ENCODE results near the gene PAH.

PAH gene

GRCh38 chr12:102883204-102883799, 33.7 kb downstream of the PAH start:
- Histone ChIP-seq H3K27me3 (ENCODE audit: control insufficient read depth, insufficient read depth, low read length) (no peaks in the 10 kb centered on the region), H3K27ac (ENCODE audit: low read length) (no peak overlapping the region), H3K36me3 (ENCODE audit: control insufficient read depth, low read depth, low read length) (no peaks in the 10 kb centered on the region), H3K9me3 (ENCODE audit: control insufficient read depth, low read depth, low read length) (no peaks in the 10 kb centered on the region), H3K4me1 (ENCODE audit: control insufficient read depth, low read depth, low read length) (no peaks in the 10 kb centered on the region), H3K9ac (ENCODE audit: low read length) (no peak overlapping the region), H3K4me3 (ENCODE audit: low read length) (no peak overlapping the region)

DNA sequence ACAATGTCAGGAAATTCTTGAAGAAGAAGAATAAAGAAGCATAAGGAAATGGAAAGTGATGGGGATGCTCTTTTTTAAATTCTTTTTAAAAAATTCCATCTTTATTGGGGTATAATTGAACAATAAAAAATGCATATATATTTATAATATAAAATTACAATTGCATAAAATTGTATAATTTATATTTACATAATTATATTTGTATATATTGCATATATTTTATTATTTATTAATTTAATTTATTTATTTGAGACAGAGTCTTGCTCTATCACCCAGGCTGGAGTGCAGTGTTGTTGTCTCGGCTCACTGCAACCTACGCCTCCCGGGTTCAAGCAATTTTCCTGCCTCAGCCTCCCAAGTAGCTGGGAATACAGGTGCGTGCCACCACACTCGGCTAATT, 36.3 kb downstream of the PAH start:
- H3K4me1 ChIP-seq (ENCODE audit: control insufficient read depth, low read depth, low read length), result no peaks in the 10 kb centered on the region
- no peaks in the 10 kb centered on the region for H3K36me3 ChIP-seq (ENCODE audit: control insufficient read depth, low read depth, low read length)
- no peaks in the 10 kb centered on the region for H3K9me3 ChIP-seq (ENCODE audit: control insufficient read depth, low read depth, low read length)
- H3K27me3 ChIP-seq (ENCODE audit: control insufficient read depth, insufficient read depth, low read length), result no peaks in the 10 kb centered on the region
- no peak overlapping the region for H3K9ac ChIP-seq (ENCODE audit: low read length)
- no peak overlapping the region for H3K27ac ChIP-seq (ENCODE audit: low read length)
- no peak overlapping the region for H3K4me3 ChIP-seq (ENCODE audit: low read length)

- H3K9ac ChIP-seq (ENCODE audit: low read length), result no peak overlapping the region
- no peak overlapping the region for H3K27ac ChIP-seq (ENCODE audit: low read length)
- H3K36me3 ChIP-seq (ENCODE audit: control insufficient read depth, low read depth, low read length), result no peaks in the 10 kb centered on the region
- no peaks in the 10 kb centered on the region for H3K4me1 ChIP-seq (ENCODE audit: control insufficient read depth, low read depth, low read length)
- H3K27me3 ChIP-seq (ENCODE audit: control insufficient read depth, insufficient read depth, low read length), result no peaks in the 10 kb centered on the region
- H3K4me3 ChIP-seq (ENCODE audit: low read length), result no peak overlapping the region
- no peaks in the 10 kb centered on the region for H3K9me3 ChIP-seq (ENCODE audit: control insufficient read depth, low read depth, low read length)
Measured at GRCh38 chr12:102879144-102879763, 37.8 kb downstream of the PAH start.

DNA sequence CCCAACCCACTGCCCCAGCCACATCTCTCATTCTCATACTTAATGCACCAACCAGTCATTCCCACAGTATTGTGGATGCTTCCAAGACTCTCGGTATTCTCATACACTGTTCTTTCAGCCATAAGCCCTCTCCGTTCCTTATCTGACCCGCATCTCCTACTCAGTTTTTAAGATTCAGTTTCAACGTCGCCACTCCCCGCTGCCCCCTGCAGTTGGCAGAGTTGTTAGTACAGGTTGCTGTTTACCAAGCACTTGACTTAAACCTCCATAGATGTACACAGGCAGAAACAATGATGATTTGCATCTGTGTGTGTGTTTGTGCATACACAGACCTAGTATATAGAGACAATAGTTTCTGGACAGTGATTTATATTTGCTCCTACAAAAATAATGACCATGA, 40.2 kb downstream of the PAH start:
- H3K4me1 ChIP-seq (ENCODE audit: control insufficient read depth, low read depth, low read length), result no peaks in the 10 kb centered on the region
- no peaks in the 10 kb centered on the region for H3K36me3 ChIP-seq (ENCODE audit: control insufficient read depth, low read depth, low read length)

GRCh38 chr12:102874819-102875218, 42.2 kb downstream of the PAH start:
- no peaks in the 10 kb centered on the region for H3K36me3 ChIP-seq (ENCODE audit: control insufficient read depth, low read depth, low read length)

More for the DNA sequence above, 40.2 kb downstream of the PAH start:
- Histone ChIP-seq H3K4me3 (ENCODE audit: low read length) (no peak overlapping the region), H3K9ac (ENCODE audit: low read length) (no peak overlapping the region), H3K27ac (ENCODE audit: low read length) (no peak overlapping the region), H3K27me3 (ENCODE audit: control insufficient read depth, insufficient read depth, low read length) (no peaks in the 10 kb centered on the region), H3K9me3 (ENCODE audit: control insufficient read depth, low read depth, low read length) (no peaks in the 10 kb centered on the region)

GRCh38 chr12:102873077-102873476, 44.0 kb downstream of the PAH start:
- Histone ChIP-seq H3K4me3 (ENCODE audit: low read length) (no peak overlapping the region), H3K27ac (ENCODE audit: low read length) (no peak overlapping the region), H3K9ac (ENCODE audit: low read length) (no peak overlapping the region), H3K27me3 (ENCODE audit: control insufficient read depth, insufficient read depth, low read length) (no peaks in the 10 kb centered on the region), H3K4me1 (ENCODE audit: control insufficient read depth, low read depth, low read length) (no peaks in the 10 kb centered on the region), H3K36me3 (ENCODE audit: control insufficient read depth, low read depth, low read length) (no peaks in the 10 kb centered on the region), H3K9me3 (ENCODE audit: control insufficient read depth, low read depth, low read length) (no peaks in the 10 kb centered on the region)

More at GRCh38 chr12:102874819-102875218, 42.2 kb downstream of the PAH start:
- H3K9me3 ChIP-seq (ENCODE audit: control insufficient read depth, low read depth, low read length), result no peaks in the 10 kb centered on the region
- no peaks in the 10 kb centered on the region for H3K27me3 ChIP-seq (ENCODE audit: control insufficient read depth, insufficient read depth, low read length)
- H3K4me1 ChIP-seq (ENCODE audit: control insufficient read depth, low read depth, low read length), result no peaks in the 10 kb centered on the region
- H3K4me3 ChIP-seq (ENCODE audit: low read length), result no peak overlapping the region
- no peak overlapping the region for H3K9ac ChIP-seq (ENCODE audit: low read length)
- H3K27ac ChIP-seq (ENCODE audit: low read length), result no peak overlapping the region

- no peak overlapping the region for H3K4me3 ChIP-seq (ENCODE audit: low read length)
- H3K36me3 ChIP-seq (ENCODE audit: control insufficient read depth, low read depth, low read length), result no peaks in the 10 kb centered on the region
- no peak overlapping the region for H3K9ac ChIP-seq (ENCODE audit: low read length)
- no peaks in the 10 kb centered on the region for H3K9me3 ChIP-seq (ENCODE audit: control insufficient read depth, low read depth, low read length)
- no peak overlapping the region for H3K27ac ChIP-seq (ENCODE audit: low read length)
- H3K27me3 ChIP-seq (ENCODE audit: control insufficient read depth, insufficient read depth, low read length), result no peaks in the 10 kb centered on the region
- H3K4me1 ChIP-seq (ENCODE audit: control insufficient read depth, low read depth, low read length), result no peaks in the 10 kb centered on the region
Measured at GRCh38 chr12:102871014-102871413, 46.0 kb downstream of the PAH start.

DNA sequence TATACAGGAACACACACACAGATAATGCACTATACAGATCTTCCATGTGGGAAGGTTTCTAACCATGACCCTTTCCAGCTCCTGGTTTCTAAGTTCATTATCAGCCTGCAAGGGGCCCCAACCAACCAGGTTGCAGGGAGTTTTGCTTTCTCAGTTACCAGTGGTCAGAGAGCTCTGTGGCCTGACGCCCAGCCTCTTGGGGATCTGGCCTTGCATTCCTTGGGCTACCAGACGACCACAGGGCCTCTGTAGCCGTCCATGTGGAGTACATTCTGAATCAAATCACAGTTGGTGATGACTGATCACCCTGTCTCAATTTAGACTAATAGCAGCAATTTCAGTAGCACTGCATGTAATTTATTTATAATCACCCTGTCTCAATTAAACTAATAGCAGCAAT, 47.5 kb downstream of the PAH start:
- no peak overlapping the region for H3K9ac ChIP-seq (ENCODE audit: low read length)
- no peaks in the 10 kb centered on the region for H3K36me3 ChIP-seq (ENCODE audit: control insufficient read depth, low read depth, low read length)
- no peaks in the 10 kb centered on the region for H3K9me3 ChIP-seq (ENCODE audit: control insufficient read depth, low read depth, low read length)
- no peaks in the 10 kb centered on the region for H3K27me3 ChIP-seq (ENCODE audit: control insufficient read depth, insufficient read depth, low read length)
- no peak overlapping the region for H3K4me3 ChIP-seq (ENCODE audit: low read length)
- no peak overlapping the region for H3K27ac ChIP-seq (ENCODE audit: low read length)
- no peaks in the 10 kb centered on the region for H3K4me1 ChIP-seq (ENCODE audit: control insufficient read depth, low read depth, low read length)

GRCh38 chr12:102865821-102866615, 51.0 kb downstream of the PAH start:
- H3K27me3 ChIP-seq (ENCODE audit: control insufficient read depth, insufficient read depth, low read length), result no peaks in the 10 kb centered on the region
- H3K4me3 ChIP-seq (ENCODE audit: low read length), result no peak overlapping the region
- no peak overlapping the region for H3K9ac ChIP-seq (ENCODE audit: low read length)
- no peaks in the 10 kb centered on the region for H3K9me3 ChIP-seq (ENCODE audit: control insufficient read depth, low read depth, low read length)
- no peak overlapping the region for H3K27ac ChIP-seq (ENCODE audit: low read length)
- no peaks in the 10 kb centered on the region for H3K4me1 ChIP-seq (ENCODE audit: control insufficient read depth, low read depth, low read length)
- no peaks in the 10 kb centered on the region for H3K36me3 ChIP-seq (ENCODE audit: control insufficient read depth, low read depth, low read length)

- H3K27me3 ChIP-seq (ENCODE audit: control insufficient read depth, insufficient read depth, low read length), result no peaks in the 10 kb centered on the region
- H3K4me1 ChIP-seq (ENCODE audit: control insufficient read depth, low read depth, low read length), result no peaks in the 10 kb centered on the region
- H3K27ac ChIP-seq (ENCODE audit: low read length), result no peak overlapping the region
- H3K9ac ChIP-seq (ENCODE audit: low read length), result no peak overlapping the region
- no peaks in the 10 kb centered on the region for H3K9me3 ChIP-seq (ENCODE audit: control insufficient read depth, low read depth, low read length)
- H3K36me3 ChIP-seq (ENCODE audit: control insufficient read depth, low read depth, low read length), result no peaks in the 10 kb centered on the region
- no peak overlapping the region for H3K4me3 ChIP-seq (ENCODE audit: low read length)
Measured at GRCh38 chr12:102862486-102862885, 54.6 kb downstream of the PAH start.

DNA sequence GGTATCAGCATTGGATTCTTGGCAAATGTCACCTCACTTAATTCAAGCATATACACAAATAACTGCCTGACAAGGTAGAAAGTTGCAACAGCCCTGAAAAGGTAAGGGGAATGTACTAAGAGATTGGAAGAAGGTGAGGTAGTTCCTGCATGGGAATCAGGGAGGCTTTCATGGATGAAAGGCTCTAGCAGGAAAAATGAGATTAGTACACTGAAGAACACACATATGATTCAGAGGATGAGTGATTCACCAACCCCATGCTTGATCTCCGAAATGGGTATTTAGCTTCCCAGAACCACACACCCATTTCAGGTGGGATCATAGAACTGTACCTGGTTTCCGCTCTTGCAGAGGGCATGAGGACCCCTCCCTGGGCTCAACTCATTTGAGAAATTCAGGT, 65.8 kb downstream of the PAH start:
- Histone ChIP-seq H3K27me3 (ENCODE audit: control insufficient read depth, insufficient read depth, low read length) (no peaks in the 10 kb centered on the region), H3K27ac (ENCODE audit: low read length) (no peak overlapping the region), H3K4me1 (ENCODE audit: control insufficient read depth, low read depth, low read length) (no peaks in the 10 kb centered on the region), H3K4me3 (ENCODE audit: low read length) (no peak overlapping the region), H3K9me3 (ENCODE audit: control insufficient read depth, low read depth, low read length) (no peaks in the 10 kb centered on the region), H3K36me3 (ENCODE audit: control insufficient read depth, low read depth, low read length) (no peaks in the 10 kb centered on the region), H3K9ac (ENCODE audit: low read length) (no peak overlapping the region)

All from iPS-18a (cell line).